Endothelial cell of umbilical vein (primary cell): ENCODE data around the gene ENGASE. TPM values are rescaled to one million over a fixed set of nuclear protein-coding genes. Genes with fewer than 3 reads are reported as not detected.

ENCODE experiments used
- BruUV-seq: library from RNA; stranded (reverse); fragments of 400-500 nt; replicated peaks from 2 replicates; lab custom pipeline; 2021; lab: Mats Ljungman, UMichigan
- CTCF ChIA-PET: fragments of 300-600, 350-600 bp; sonication (Branson Sonifier 250); formaldehyde crosslinking; loops from one replicate; lab custom pipeline; 2021; ENCODE audit warnings: antibody characterized with exemption, inconsistent platforms; lab: Charles Lee
- POLR2A ChIA-PET: fragments of 300-600, 350-600 bp; sonication (Branson Sonifier 250); formaldehyde crosslinking; loops from one replicate; lab custom pipeline; 2021; ENCODE audit warnings: antibody characterized with exemption, inconsistent platforms; lab: Charles Lee
- DNase-seq: peaks from one replicate; pipeline ENCODE4 v3.0.0-alpha.2; 2011; ENCODE audit warnings: low read depth, low spot score
- FAIRE-seq: peaks from 2 replicates; lab custom pipeline; 2011; peaks lifted over from hg19 to GRCh38; lab: Jason Lieb, UNC
- H2AFZ ChIP-seq: 2 replicates; pipeline ENCODE4 v1.6.0; 2012; ENCODE audit warnings: low read depth, low read length, control low read depth, inconsistent platforms
- H3K27ac ChIP-seq: 2 replicates; pipeline ENCODE4 v1.5.1; 2011; ENCODE audit warnings: low read depth, mild to moderate bottlenecking, control low read depth, low read length, moderate library complexity; ENCODE audit not compliant: insufficient read depth
- H3K27me3 ChIP-seq, 2 experiments: 2 replicates each; pipeline versions ENCODE4 v1.6.0 to v1.6.1; 2011; ENCODE audit warnings: low read length in 2 of 2, mixed read lengths in 1 of 2; ENCODE audit not compliant: control insufficient read depth in 2 of 2, insufficient read depth in 2 of 2
- H3K36me3 ChIP-seq, 2 experiments: 2 replicates in 1 of 2; 3 replicates in 1 of 2; pipeline ENCODE4 v1.5.1; 2011; ENCODE audit warnings: low read length in 2 of 2, mild to moderate bottlenecking in 1 of 2, moderate library complexity in 1 of 2; ENCODE audit not compliant: control insufficient read depth in 2 of 2, insufficient read depth in 2 of 2; ENCODE audit errors: extremely low read depth in 1 of 2
- H3K4me1 ChIP-seq: 3 replicates; pipeline ENCODE4 v1.5.1; 2011; ENCODE audit warnings: mild to moderate bottlenecking, low read length; ENCODE audit not compliant: control insufficient read depth, insufficient read depth; ENCODE audit errors: extremely low read depth
- H3K4me2 ChIP-seq: 2 replicates; pipeline ENCODE4 v1.6.1; 2011; ENCODE audit warnings: low read length, control low read depth, mixed read lengths; ENCODE audit not compliant: insufficient read depth
- H3K4me3 ChIP-seq, 3 experiments: fragments of 200-600 bp in 1 of 3; sonication (generic), shearing (Covaris generic) in 1 of 3; replicated peaks in 1 of 3; 2 replicates each; pipeline ENCODE4 v1.5.1; 2011 to 2016; ENCODE audit warnings: control low read depth in 3 of 3, low read length in 3 of 3, mild to moderate bottlenecking in 2 of 3, inconsistent platforms in 1 of 3, low read depth in 1 of 3, moderate library complexity in 1 of 3; ENCODE audit not compliant: insufficient read depth in 1 of 3
- H3K79me2 ChIP-seq: 2 replicates; pipeline ENCODE4 v1.6.0; 2012; ENCODE audit warnings: low read length, inconsistent platforms; ENCODE audit not compliant: control insufficient read depth, insufficient read depth
- H3K9ac ChIP-seq: replicated peaks from 2 replicates; pipeline ENCODE3; 2011; ENCODE audit warnings: low read length, control low read depth; ENCODE audit not compliant: insufficient read depth; ENCODE audit errors: extremely low read depth
- H3K9me1 ChIP-seq: replicated peaks from 3 replicates; pipeline ENCODE4 v1.6.0; 2011; ENCODE audit warnings: mild to moderate bottlenecking, low read length; ENCODE audit not compliant: control insufficient read depth, insufficient read depth; ENCODE audit errors: extremely low read depth
- H3K9me3 ChIP-seq: replicated peaks from 2 replicates; pipeline ENCODE4 v1.5.1; 2012; ENCODE audit warnings: low read length, inconsistent platforms; ENCODE audit not compliant: control insufficient read depth, insufficient read depth
- H4K20me1 ChIP-seq: replicated peaks from 2 replicates; pipeline ENCODE3; 2011; ENCODE audit warnings: mild to moderate bottlenecking, low read length; ENCODE audit not compliant: control insufficient read depth, insufficient read depth; ENCODE audit errors: extremely low read depth
- CTCF ChIP-seq, 2 donors: IDR thresholded peaks; 1 replicate in 1 of 2; 2 replicates in 1 of 2; pipeline ENCODE4 v1.5.1; 2011; ENCODE audit warnings: low read length in 2 of 2, mild to moderate bottlenecking in 2 of 2, moderate library complexity in 2 of 2, control low read depth in 1 of 2, inconsistent platforms in 1 of 2, low read depth in 1 of 2; ENCODE audit not compliant: insufficient read depth in 1 of 2; ENCODE audit errors: extremely low read depth in 1 of 2
- EZH2 ChIP-seq: IDR thresholded peaks from 2 replicates; pipeline ENCODE4 v1.6.1; 2012; ENCODE audit warnings: borderline replicate concordance, low read depth, mild to moderate bottlenecking, moderate library complexity, low read length, inconsistent platforms; ENCODE audit not compliant: severe bottlenecking
- GATA2 ChIP-seq: IDR thresholded peaks from 2 replicates; pipeline ENCODE4 v1.7.0; 2011; ENCODE audit warnings: low read depth, mild to moderate bottlenecking, moderate library complexity, mixed read lengths, low read length; ENCODE audit not compliant: insufficient read length, insufficient read depth
- MAX ChIP-seq: IDR thresholded peaks from 2 replicates; pipeline ENCODE4 v1.6.1; 2011; ENCODE audit not compliant: insufficient read depth, insufficient read length
- MYC ChIP-seq: IDR thresholded peaks from one replicate; pipeline ENCODE4 v1.6.1; 2011; ENCODE audit warnings: mild to moderate bottlenecking, low read depth, low read length
- POLR2A ChIP-seq: IDR thresholded peaks from 2 replicates; pipeline ENCODE4 v1.6.1; 2012; ENCODE audit warnings: low read depth, mild to moderate bottlenecking, control low read depth, low read length
- POLR2AphosphoS5 ChIP-seq: IDR thresholded peaks from 2 replicates; pipeline ENCODE4 v1.6.1; 2012; ENCODE audit warnings: low read depth, mild to moderate bottlenecking, control low read depth, low read length, moderate library complexity; ENCODE audit not compliant: insufficient read depth
- dilution Hi-C: fragments of 300-500 bp; cut with MboI; formaldehyde crosslinking; loops from one replicate; pipeline ENCODE4 v1.15.0; 2019; ENCODE audit warnings: low sequenced_read_pairs; ENCODE audit not compliant: extremely low pct_ligation_motif_present
- intact Hi-C: fragments of 100-400 bp; cut with micrococcal nuclease; formaldehyde crosslinking; loops from one replicate; pipeline ENCODE4 v1.10.0; 2022
- polyA plus RNA-seq, 4 experiments: library from polyadenylated mRNA; depleted of rRNA in 3 of 4; stranded (reverse) in 3 of 4; unstranded in 1 of 4; fragments of >200 nt; gene quantifications; 2 replicates each; pipeline versions ENCODE4 v1.2.1 to v1.2.3, GENCODE V29; 2011 to 2012; ENCODE audit warnings: missing spikeins in 1 of 4
- total RNA-seq: library from RNA; stranded (reverse); gene quantifications from 2 replicates; pipeline ENCODE4 v1.2.3, GENCODE V29; 2021

Gene ENGASE
- total and polyA plus RNA-seq, 2 donors (not counting 3 experiments of a cell fraction or from before 2014, with no cell fraction given): 13.7 to 20.8 TPM

GRCh38 chr17:79048826-79049755 is 25.5 kb upstream of the ENGASE start:
- no peaks in the 10 kb centered on the region for H3K36me3 ChIP-seq
- H3K9me1 ChIP-seq: no peaks in the 10 kb centered on the region
- H3K27me3 ChIP-seq: peaks cover 0 to 4% of the 10 kb centered on the region in 2 experiments
- DNase-seq (no peak), FAIRE-seq (no peak)
- no TSS peak for BruUV-seq
- H3K4me2 ChIP-seq: no peak overlapping the region
- H3K79me2 ChIP-seq: no peaks in the 10 kb centered on the region
- H3K9ac ChIP-seq: no peak overlapping the region
- no peaks in the 10 kb centered on the region for H3K9me3 ChIP-seq
- ChIA-PET POLR2A (no interaction called here), CTCF (interaction anchor here (0.8 to 3.3 kb wide), 6 partner anchors 11 to 344 kb away, joined by 3 to 16 read pairs (median 4); no protein-coding TSS in a partner anchor)
- peaks cover 5% of the 10 kb centered on the region for H3K4me1 ChIP-seq
- intact Hi-C loops (no loop called here), dilution Hi-C loops (no loop called here)
- no peak overlapping the region for H3K27ac ChIP-seq
- H2AFZ ChIP-seq: no peak overlapping the region
- no peak overlapping the region for H3K4me3 ChIP-seq
- no peaks in the 10 kb centered on the region for H4K20me1 ChIP-seq
- TF ChIP-seq MAX: no peak
- TF ChIP-seq POLR2AphosphoS5: no peak
- no peak for TF ChIP-seq MYC
- no peak for TF ChIP-seq EZH2
- TF ChIP-seq GATA2: no peak
- TF ChIP-seq CTCF (IDR thresholded peaks at IDR 0.05; ENCODE audit: extremely low read depth in 1 of 2, insufficient read depth in 1 of 2, low read depth in 1 of 2, low read length in 2 of 2): no peak
- TF ChIP-seq POLR2A: no peak
